Body of pancreas (tissue), 4 donors: Measurements from ENCODE around the gene PTGS2. TPM values are rescaled to one million over a fixed set of nuclear protein-coding genes. Genes with fewer than 3 reads are reported as not detected.

Source experiments
- ATAC-seq: fragments of 150-250 bp; one replicate; pipeline ENCODE4 v1.9.1; 2016
- DNase-seq, 4 donors: peaks; one replicate each; pipeline ENCODE4 v3.0.0-alpha.2; 2019
- H3K27ac ChIP-seq, 4 donors: fragments of 200-600 bp; sonication (generic); 1 replicate in 3 of 4; 2 replicates in 1 of 4; pipeline versions ENCODE4 v1.5.1 to v1.6.1; 2016 to 2019; ENCODE audit warnings: mild to moderate bottlenecking in 1 of 4, mixed read lengths in 1 of 4, moderate library complexity in 1 of 4
- H3K27me3 ChIP-seq, 2 donors: fragments of 200-600 bp; sonication (generic); one replicate each; pipeline ENCODE4 v1.6.0; 2016; ENCODE audit warnings: mild to moderate bottlenecking in 1 of 2
- H3K36me3 ChIP-seq, 2 donors: fragments of 200-600 bp; sonication (generic); replicated peaks in 1 of 2; 2 replicates each; pipeline ENCODE4 v1.5.1; 2016; ENCODE audit warnings: low read depth in 2 of 2; ENCODE audit not compliant: insufficient read depth in 1 of 2
- H3K4me1 ChIP-seq: fragments of 200-600 bp; sonication (generic); one replicate; pipeline ENCODE4 v1.6.0; 2016
- H3K4me3 ChIP-seq, 2 donors: fragments of 200-600 bp; sonication (generic); 1 replicate in 1 of 2; 2 replicates in 1 of 2; pipeline ENCODE4 v1.5.1; 2016 to 2019
- H3K9me3 ChIP-seq, 3 donors: fragments of 200-600 bp; sonication (generic); 1 replicate in 2 of 3; 2 replicates in 1 of 3; pipeline ENCODE4 v1.5.1; 2016
- POLR2A ChIP-seq, 3 donors: fragments of 450-650 bp; IDR thresholded peaks; one replicate each; pipeline ENCODE4 v1.6.1; 2016; ENCODE audit warnings: antibody characterized with exemption in 3 of 3, mild to moderate bottlenecking in 2 of 3
- WGBS, 2 donors: methylation state at CpG; one replicate each; pipeline ENCODE4 v1.1.5; 2017; 5-methylcytosine and 5-hydroxymethylcytosine counted together
- intact Hi-C: fragments of 100-400 bp; cut with DNase I; formaldehyde crosslinking; loops from one replicate; pipeline ENCODE4 v1.15.1; 2023
- total RNA-seq, 2 donors: library from RNA; depleted of rRNA; stranded (reverse); fragments of >200 nt; gene quantifications; one replicate each; pipeline ENCODE4 v1.1.0, GENCODE V29; 2016
- TF ChIP-seq, protein P1 (sequence below), 7 experiments: fragments of 450-650 bp in 4 of 7; fragments of 200-600 bp in 3 of 7; sonication (generic) in 3 of 7; IDR thresholded peaks; one replicate each; pipeline ENCODE4 v1.5.1; 2016 to 2019; ENCODE audit warnings: antibody characterized with exemption in 7 of 7

PTGS2 gene
- total RNA-seq, 2 donors from 2014 or later = 1.3 to 3.3 TPM

GRCh38 chr1:186636786-186637185 lies 43.4 kb downstream of the PTGS2 start:
- intact Hi-C loops = no loop called here
- H3K36me3 ChIP-seq = no peaks in the 10 kb centered on the region
- 60 to 73% methylated on average over 2 of the region's 2 CpGs for WGBS, 2 donors

DNA sequence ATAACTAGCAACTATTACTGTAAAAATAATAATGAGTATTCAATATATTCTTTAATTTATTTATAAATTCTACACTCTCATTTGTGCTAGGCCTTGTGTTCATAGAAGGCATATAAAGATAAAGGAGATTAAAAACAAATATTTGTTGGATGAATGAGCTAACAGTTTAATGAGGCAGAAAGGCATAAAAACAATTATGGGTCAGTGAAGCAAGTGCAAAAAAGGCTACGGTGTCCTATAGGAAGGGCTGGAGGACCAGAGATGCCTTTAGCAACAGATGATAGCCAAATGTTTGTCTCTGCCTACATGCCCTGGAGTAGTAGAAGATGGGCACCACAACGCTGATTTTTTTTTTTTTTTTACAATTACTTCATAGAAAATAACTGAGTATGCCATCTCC lies 45.7 kb downstream of the PTGS2 start:
- Histone ChIP-seq H3K4me3 (no peak overlapping the region), H3K4me1 (no peaks in the 10 kb centered on the region), H3K36me3 (no peaks in the 10 kb centered on the region), H3K9me3 (no peaks in the 10 kb centered on the region), H3K27ac (no peak overlapping the region), H3K27me3 (no peaks in the 10 kb centered on the region)
- ATAC-seq (no peak), DNase-seq (no peak)
- no peak for TF ChIP-seq POLR2A (IDR thresholded peaks at IDR 0.05)
- TF ChIP-seq, protein P1, sequence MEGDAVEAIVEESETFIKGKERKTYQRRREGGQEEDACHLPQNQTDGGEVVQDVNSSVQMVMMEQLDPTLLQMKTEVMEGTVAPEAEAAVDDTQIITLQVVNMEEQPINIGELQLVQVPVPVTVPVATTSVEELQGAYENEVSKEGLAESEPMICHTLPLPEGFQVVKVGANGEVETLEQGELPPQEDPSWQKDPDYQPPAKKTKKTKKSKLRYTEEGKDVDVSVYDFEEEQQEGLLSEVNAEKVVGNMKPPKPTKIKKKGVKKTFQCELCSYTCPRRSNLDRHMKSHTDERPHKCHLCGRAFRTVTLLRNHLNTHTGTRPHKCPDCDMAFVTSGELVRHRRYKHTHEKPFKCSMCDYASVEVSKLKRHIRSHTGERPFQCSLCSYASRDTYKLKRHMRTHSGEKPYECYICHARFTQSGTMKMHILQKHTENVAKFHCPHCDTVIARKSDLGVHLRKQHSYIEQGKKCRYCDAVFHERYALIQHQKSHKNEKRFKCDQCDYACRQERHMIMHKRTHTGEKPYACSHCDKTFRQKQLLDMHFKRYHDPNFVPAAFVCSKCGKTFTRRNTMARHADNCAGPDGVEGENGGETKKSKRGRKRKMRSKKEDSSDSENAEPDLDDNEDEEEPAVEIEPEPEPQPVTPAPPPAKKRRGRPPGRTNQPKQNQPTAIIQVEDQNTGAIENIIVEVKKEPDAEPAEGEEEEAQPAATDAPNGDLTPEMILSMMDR (IDR thresholded peaks at IDR 0.05) = no peak
- 86 to 87% methylated on average over 2 of the region's 2 CpGs for WGBS, 2 donors
- intact Hi-C loops = no loop called here

More at GRCh38 chr1:186636786-186637185, 43.4 kb downstream of the PTGS2 start:
- Histone ChIP-seq H3K27me3 (no peaks in the 10 kb centered on the region), H3K9me3 (no peaks in the 10 kb centered on the region), H3K4me3 (no peak overlapping the region), H3K27ac (no peak overlapping the region), H3K4me1 (no peaks in the 10 kb centered on the region)
- ATAC-seq = no peak
- TF ChIP-seq, protein P1 (IDR thresholded peaks at IDR 0.05) = no peak
- no peak for TF ChIP-seq POLR2A (IDR thresholded peaks at IDR 0.05)
- DNase-seq = no peak

GRCh38 chr1:186633116-186633515 lies 47.1 kb downstream of the PTGS2 start:
- ATAC-seq = no peak
- TF ChIP-seq POLR2A (IDR thresholded peaks at IDR 0.05) = no peak
- TF ChIP-seq, protein P1 (IDR thresholded peaks at IDR 0.05) = no peak
- no peak overlapping the region for H3K4me3 ChIP-seq
- DNase-seq = no peak
- no peak overlapping the region for H3K27ac ChIP-seq
- H3K36me3 ChIP-seq = no peaks in the 10 kb centered on the region
- no peaks in the 10 kb centered on the region for H3K9me3 ChIP-seq
- H3K4me1 ChIP-seq = no peaks in the 10 kb centered on the region
- intact Hi-C loops = no loop called here
- no peaks in the 10 kb centered on the region for H3K27me3 ChIP-seq
- WGBS, 2 donors = 72 to 87% methylated on average over 1 of the region's 1 CpG

DNA sequence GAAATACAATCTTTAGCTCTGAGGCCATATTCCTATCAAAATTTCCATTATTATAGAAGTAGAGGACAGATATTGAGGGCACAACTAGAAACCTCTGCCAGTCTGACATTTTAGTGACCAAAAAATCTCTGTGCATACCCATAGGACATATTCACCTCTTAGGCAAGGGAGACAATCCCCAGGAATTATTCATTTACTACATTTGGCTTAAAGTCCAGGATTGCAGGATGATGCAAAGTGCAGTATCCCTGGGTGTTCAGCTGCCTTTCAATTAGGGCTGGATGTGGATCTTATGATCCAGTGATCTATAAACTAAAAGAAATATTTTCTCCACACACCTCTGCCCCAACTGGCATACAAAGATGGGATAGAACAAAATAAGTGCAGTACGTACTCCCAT lies 50.9 kb downstream of the PTGS2 start:
- Histone ChIP-seq H3K9me3 (no peaks in the 10 kb centered on the region), H3K4me1 (no peaks in the 10 kb centered on the region), H3K27me3 (no peaks in the 10 kb centered on the region), H3K27ac (no peak overlapping the region), H3K4me3 (no peak overlapping the region), H3K36me3 (no peaks in the 10 kb centered on the region)
- no peak for ATAC-seq
- intact Hi-C loops = no loop called here
- DNase-seq = no peak
- no peak for TF ChIP-seq POLR2A (IDR thresholded peaks at IDR 0.05)
- TF ChIP-seq, protein P1 (IDR thresholded peaks at IDR 0.05) = no peak
- WGBS, 2 donors = 65 to 92% methylated on average over 1 of the region's 1 CpG

DNA sequence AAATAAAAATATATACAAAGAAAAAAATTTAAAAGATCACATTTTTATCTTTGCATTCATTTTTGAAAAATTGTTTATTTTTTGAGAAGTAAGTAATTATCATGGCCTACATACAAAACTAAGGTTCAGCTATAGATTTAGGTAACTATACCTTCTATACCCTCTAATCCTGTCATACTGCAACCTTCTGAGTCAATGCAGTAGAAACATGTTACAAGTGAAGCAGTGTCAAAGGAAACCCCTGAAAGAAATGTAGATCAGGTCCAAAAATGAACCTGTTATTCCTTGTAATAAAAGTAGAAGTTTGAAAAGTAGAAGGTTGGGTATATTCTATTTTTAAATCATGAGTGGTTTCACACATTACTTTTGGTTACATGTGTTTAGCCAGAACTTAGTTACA lies 51.3 kb downstream of the PTGS2 start:
- intact Hi-C loops = no loop called here
- no peaks in the 10 kb centered on the region for H3K4me1 ChIP-seq
- no peaks in the 10 kb centered on the region for H3K27me3 ChIP-seq
- no peak overlapping the region for H3K27ac ChIP-seq
- no peak for DNase-seq
- H3K4me3 ChIP-seq = no peak overlapping the region
- ATAC-seq = no peak
- H3K36me3 ChIP-seq = no peaks in the 10 kb centered on the region
- no peaks in the 10 kb centered on the region for H3K9me3 ChIP-seq
- TF ChIP-seq POLR2A (IDR thresholded peaks at IDR 0.05) = no peak
- TF ChIP-seq, protein P1 (IDR thresholded peaks at IDR 0.05) = no peak
